B cell (primary cell): Measurements from ENCODE around the gene BCL2L11. TPM values are rescaled to one million over a fixed set of nuclear protein-coding genes. Genes with fewer than 3 reads are reported as not detected.

Source experiments
- ATAC-seq: fragments of 200-7000 bp; cut with Tn5 transposase; one replicate; pipeline ENCODE4 v1.10.0; 2021; ENCODE audit warnings: low read depth, mild to moderate bottlenecking, moderate number of reproducible peaks, moderate library complexity
- CTCF ChIA-PET: fragments of 350-600 bp; sonication (Branson Sonifier 250); formaldehyde crosslinking; loops from one replicate; lab custom pipeline; 2021; ENCODE audit warnings: antibody characterized with exemption, inconsistent platforms; lab: Charles Lee
- POLR2A ChIA-PET: fragments of 350-600 bp; sonication (Branson Sonifier 250); formaldehyde crosslinking; loops from one replicate; lab custom pipeline; 2021; ENCODE audit warnings: antibody characterized with exemption; lab: Charles Lee
- DNase-seq: peaks from one replicate; pipeline ENCODE4 v3.0.0; 2013
- H2AFZ ChIP-seq: 2 replicates; pipeline ENCODE4 v1.6.1; 2012; ENCODE audit warnings: mild to moderate bottlenecking, low read depth, low read length; ENCODE audit not compliant: insufficient read depth, poor library complexity, severe bottlenecking
- H3K27ac ChIP-seq, 2 donors: 1 replicate in 1 of 2; 2 replicates in 1 of 2; pipeline ENCODE4 v1.5.1; 2012 to 2013; ENCODE audit warnings: low read length in 2 of 2, mild to moderate bottlenecking in 2 of 2, moderate library complexity in 1 of 2
- H3K27me3 ChIP-seq, 4 experiments: fragments of 200-600 bp in 1 of 4; sonication (generic) in 1 of 4; replicated peaks in 1 of 4; 1 replicate in 2 of 4; 2 replicates in 2 of 4; pipeline versions ENCODE4 v1.6.1 to v1.7.0; 2013 to 2016; ENCODE audit warnings: low read length in 3 of 4, mild to moderate bottlenecking in 2 of 4, mixed read lengths in 1 of 4, moderate library complexity in 1 of 4; ENCODE audit not compliant: insufficient read depth in 4 of 4, control insufficient read depth in 3 of 4; ENCODE audit errors: control extremely low read depth in 1 of 4
- H3K36me3 ChIP-seq, 2 experiments: replicated peaks in 1 of 2; 1 replicate in 1 of 2; 2 replicates in 1 of 2; pipeline versions ENCODE4 v1.6.1 to v1.7.1; 2013; ENCODE audit warnings: low read length in 1 of 2; ENCODE audit not compliant: insufficient read depth in 2 of 2, control insufficient read depth in 1 of 2; ENCODE audit errors: control extremely low read depth in 1 of 2, extremely low read depth in 1 of 2
- H3K4me1 ChIP-seq, 2 donors: fragments of 200-600 bp in 1 of 2; sonication (generic) in 1 of 2; 1 replicate in 1 of 2; 2 replicates in 1 of 2; pipeline versions ENCODE4 v1.5.1 to v1.6.1; 2013 to 2017; ENCODE audit warnings: low read length in 2 of 2; ENCODE audit not compliant: control insufficient read depth in 2 of 2, insufficient read depth in 2 of 2
- H3K4me2 ChIP-seq: replicated peaks from 2 replicates; pipeline ENCODE3; 2012; ENCODE audit warnings: mild to moderate bottlenecking, low read depth, low read length; ENCODE audit not compliant: poor library complexity, severe bottlenecking
- H3K4me3 ChIP-seq, 5 experiments: fragments of 200-600 bp in 1 of 5; sonication (generic) in 1 of 5; 1 replicate in 3 of 5; 2 replicates in 2 of 5; pipeline versions ENCODE4 v1.5.1 to v1.7.0; 2011 to 2016; ENCODE audit warnings: low read length in 4 of 5, mild to moderate bottlenecking in 4 of 5, low read depth in 2 of 5, control low read depth in 1 of 5, moderate library complexity in 1 of 5; ENCODE audit not compliant: insufficient read depth in 1 of 5; ENCODE audit errors: control extremely low read depth in 1 of 5, extremely low read depth in 1 of 5
- H3K79me2 ChIP-seq: fragments of 200-600 bp; sonication (generic); one replicate; pipeline ENCODE4 v1.6.0; 2016; ENCODE audit warnings: low read length; ENCODE audit not compliant: control insufficient read depth, insufficient read depth
- H3K9ac ChIP-seq: fragments of 200-600 bp; sonication (generic); 2 replicates; pipeline ENCODE4 v1.6.1; 2017; ENCODE audit warnings: mild to moderate bottlenecking, low read length, moderate library complexity
- H3K9me3 ChIP-seq, 3 donors: one replicate each; pipeline versions ENCODE4 v1.6.1 to v1.7.1; 2013; ENCODE audit warnings: low read length in 2 of 3; ENCODE audit not compliant: control insufficient read depth in 2 of 3, insufficient read depth in 1 of 3; ENCODE audit errors: control extremely low read depth in 1 of 3
- H4K20me1 ChIP-seq: 2 replicates; pipeline ENCODE4 v1.6.0; 2012; ENCODE audit warnings: mild to moderate bottlenecking, low read length; ENCODE audit not compliant: insufficient read depth, control insufficient read depth, poor library complexity, severe bottlenecking
- H3K27ac Mint-ChIP-seq: one replicate; pipeline ENCODE4 v1.8.0; 2021; ENCODE audit warnings: mixed read lengths
- H3K27me3 Mint-ChIP-seq: one replicate; pipeline ENCODE4 v1.8.0; 2021; ENCODE audit warnings: mixed read lengths
- H3K4me1 Mint-ChIP-seq: one replicate; pipeline ENCODE4 v1.8.0; 2021; ENCODE audit warnings: mixed read lengths
- H3K4me3 Mint-ChIP-seq: one replicate; pipeline ENCODE4 v1.8.0; 2021; ENCODE audit warnings: mixed read lengths
- H3K9me3 Mint-ChIP-seq: one replicate; pipeline ENCODE4 v1.8.0; 2022; ENCODE audit warnings: mixed read lengths; ENCODE audit not compliant: insufficient read depth
- CTCF ChIP-seq: fragments of 200-600 bp; IDR thresholded peaks from one replicate; pipeline ENCODE4 v1.8.0; 2022; ENCODE audit warnings: antibody characterized with exemption, mild to moderate bottlenecking
- EZH2 ChIP-seq: IDR thresholded peaks from 2 replicates; pipeline ENCODE4 v1.6.1; 2012; ENCODE audit warnings: borderline replicate concordance, low read depth, mild to moderate bottlenecking, moderate library complexity, low read length; ENCODE audit not compliant: insufficient read depth, poor library complexity, severe bottlenecking
- WGBS: methylation state at CpG from one replicate; pipeline ENCODE4 v1.1.5; 2013; ENCODE audit warnings: missing lambda C conversion rate; ENCODE audit not compliant: insufficient coverage; 5-methylcytosine and 5-hydroxymethylcytosine counted together
- intact Hi-C: fragments of 100-400 bp; cut with micrococcal nuclease; formaldehyde crosslinking; loops from one replicate; pipeline ENCODE4 v1.10.0; 2022
- polyA plus RNA-seq: library from polyadenylated mRNA; depleted of rRNA; stranded (reverse); fragments of >200 nt; gene quantifications from 2 replicates; pipeline ENCODE4 v1.2.3, GENCODE V29; 2012
- total RNA-seq, 2 donors: library from RNA; stranded (reverse); fragments of 120-200 nt in 1 of 2; gene quantifications; 1 replicate in 1 of 2; 2 replicates in 1 of 2; pipeline versions ENCODE4 v1.2.3 to v1.2.4, GENCODE V29; 2013 to 2022

BCL2L11 gene
- total and polyA plus RNA-seq, 2 donors (not counting 1 experiment from before 2014, with no cell fraction given) = 13.8 to 164 TPM

GRCh38 chr2:111162718-111163331 lies 42.1 kb downstream of the BCL2L11 start:
- H2AFZ ChIP-seq = no peak overlapping the region
- H3K27ac ChIP-seq = no peak overlapping the region
- H3K9ac ChIP-seq = no peak overlapping the region
- 14% methylated on average over 8 of the region's 12 CpGs for WGBS
- H3K27me3 ChIP-seq = no peaks in the 10 kb centered on the region
- H3K4me1 ChIP-seq = peaks cover 14 to 21% of the 10 kb centered on the region in 2 donors
- ATAC-seq = peak; percentile 24
- no peak overlapping the region for H3K4me3 ChIP-seq
- peaks cover 45% of the 10 kb centered on the region for H3K4me1 Mint-ChIP-seq
- H3K4me2 ChIP-seq = no peak overlapping the region
- no peak overlapping the region for H3K4me3 Mint-ChIP-seq
- H4K20me1 ChIP-seq = peaks cover 39% of the 10 kb centered on the region
- H3K27ac Mint-ChIP-seq = no peak overlapping the region
- H3K9me3 Mint-ChIP-seq = no peaks in the 10 kb centered on the region
- no peaks in the 10 kb centered on the region for H3K27me3 Mint-ChIP-seq
- ChIA-PET POLR2A (no interaction called here), CTCF (interaction anchor here (0.6 to 1.3 kb wide), 3 partner anchors 41 to 330 kb away, joined by 3 read pairs; no protein-coding TSS in a partner anchor)
- DNase-seq = no peak
- intact Hi-C loops = no loop called here
- TF ChIP-seq CTCF (no peak), EZH2 (no peak)
- H3K36me3 ChIP-seq = peaks cover 0 to 48% of the 10 kb centered on the region in 2 experiments
- H3K9me3 ChIP-seq = no peaks in the 10 kb centered on the region
- peaks cover 37% of the 10 kb centered on the region for H3K79me2 ChIP-seq

GRCh38 chr2:111164078-111164477 lies 43.4 kb downstream of the BCL2L11 start:
- Histone ChIP-seq H3K27ac (no peak overlapping the region), H3K36me3 (peaks cover 0 to 47% of the 10 kb centered on the region in 2 experiments), H3K79me2 (peaks cover 37% of the 10 kb centered on the region), H3K4me1 (peaks cover 9 to 10% of the 10 kb centered on the region in 2 donors), H3K9ac (no peak overlapping the region), H3K4me3 (no peak overlapping the region), H3K27me3 (no peaks in the 10 kb centered on the region), H4K20me1 (peaks cover 29% of the 10 kb centered on the region), H2AFZ (no peak overlapping the region), H3K9me3 (no peaks in the 10 kb centered on the region), H3K4me2 (no peak overlapping the region)
- ChIA-PET POLR2A (interaction anchor here (0.7 kb wide), 1 partner anchor 56 kb away, joined by 3 read pairs; no protein-coding TSS in a partner anchor), CTCF (interaction anchor here (1.2 kb wide), 1 partner anchor 47 kb away, joined by 3 read pairs; no protein-coding TSS in a partner anchor)
- Mint-ChIP-seq H3K4me3 (no peak overlapping the region), H3K27ac (no peak overlapping the region), H3K9me3 (no peaks in the 10 kb centered on the region), H3K27me3 (no peaks in the 10 kb centered on the region), H3K4me1 (peaks cover 38% of the 10 kb centered on the region)
- ATAC-seq = no peak
- TF ChIP-seq EZH2 = no peak
- no peak for TF ChIP-seq CTCF
- 100% methylated on average over 7 of the region's 12 CpGs for WGBS
- DNase-seq = no peak
- intact Hi-C loops = no loop called here
